ENCODE results near the gene GTSF1L. TPM values are rescaled to one million over a fixed set of nuclear protein-coding genes. Genes with fewer than 3 reads are reported as not detected.
A peak's percentile ranks its signal among the peaks of the same experiment; 100 is the strongest.

The GTSF1L gene
- total and polyA plus RNA-seq, 9 of the 15 experiments (the other 6 are each of a cell fraction or from before 2014, with no cell fraction given), result not detected

DNA sequence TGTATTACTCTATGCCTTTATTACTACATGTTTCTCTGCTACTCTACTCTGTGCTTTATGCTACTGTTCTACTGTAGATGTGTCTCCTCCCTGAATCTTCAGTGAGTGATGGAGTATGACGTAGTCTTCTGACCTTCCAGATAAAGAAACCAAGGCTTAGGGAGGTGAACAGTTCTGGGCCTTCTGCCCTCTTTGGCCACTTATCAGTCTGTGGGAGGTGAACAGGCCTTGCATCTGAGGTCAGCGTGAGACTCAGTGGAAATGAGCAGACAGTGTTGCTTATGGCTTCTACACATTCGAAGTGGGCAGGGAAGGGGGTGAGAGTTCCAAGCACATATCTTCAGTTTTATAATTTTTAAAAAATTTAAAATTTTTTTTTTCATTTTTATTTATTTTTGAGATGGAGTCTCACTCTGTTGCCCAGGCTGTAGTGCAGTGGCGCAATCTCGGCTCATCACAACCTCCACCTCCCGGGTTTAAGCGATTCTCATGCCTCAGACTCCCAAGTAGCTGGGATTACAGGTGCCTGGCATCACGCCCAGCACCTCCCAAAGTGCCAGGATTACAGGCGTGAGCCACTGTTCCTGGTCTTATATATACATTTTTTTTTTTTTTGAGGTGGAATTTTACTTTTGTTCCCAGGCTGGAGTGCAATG lies 35.7 kb downstream of the GTSF1L start (continued):
- TF ChIP-seq HOMEZ (CRISPR knock-in tag; IDR thresholded peaks at IDR 0.05) (no peak), NFXL1 (CRISPR knock-in tag; IDR thresholded peaks at IDR 0.05) (no peak), NR3C1 (CRISPR knock-in tag; IDR thresholded peaks at IDR 0.05) (no peak), POLR2AphosphoS5 (IDR thresholded peaks at IDR 0.05; ENCODE audit: control insufficient read depth, insufficient read depth, low read depth, low read length) (peak; percentile 96), RCOR1 (IDR thresholded peaks at IDR 0.05; ENCODE audit: borderline replicate concordance in 1 of 2, low read depth in 2 of 2, low read length in 2 of 2) (peak; percentile 97 to 99), RFX5 (IDR thresholded peaks at IDR 0.05; ENCODE audit: low read depth, low read length) (no peak), EWSR1 (IDR thresholded peaks at IDR 0.05; ENCODE audit: borderline replicate concordance, low read depth, partially characterized antibody) (no peak), NR2C2 (CRISPR knock-in tag; IDR thresholded peaks at IDR 0.05) (0 out of 2 replicates have a peak, but pooled peaks have one; percentile 16), NR2C2 (tag; IDR thresholded peaks at IDR 0.05) (peak; percentile 89), SMAD1 (IDR thresholded peaks at IDR 0.05; ENCODE audit: low read depth, low read length, partially characterized antibody) (no peak), ZNF79 (CRISPR knock-in tag; IDR thresholded peaks at IDR 0.05; ENCODE audit: low read depth) (no peak), ETV5 (CRISPR knock-in tag; IDR thresholded peaks at IDR 0.05; ENCODE audit: low read depth) (no peak), SPI1 (IDR thresholded peaks at IDR 0.05; ENCODE audit: borderline replicate concordance, low read depth, low read length) (no peak), TCF7L2 (IDR thresholded peaks at IDR 0.05; ENCODE audit: low read depth, low read length) (no peak), HEY1 (CRISPR knock-in tag; IDR thresholded peaks at IDR 0.05; ENCODE audit: borderline replicate concordance) (no peak), ZNF589 (CRISPR knock-in tag; IDR thresholded peaks at IDR 0.05; ENCODE audit: low read depth) (peak; percentile 74; the same call in 1 of the 2 replicates), ZFX (CRISPR knock-in tag; IDR thresholded peaks at IDR 0.05) (peak; percentile 58)
- TF ChIP-seq, protein P1, sequence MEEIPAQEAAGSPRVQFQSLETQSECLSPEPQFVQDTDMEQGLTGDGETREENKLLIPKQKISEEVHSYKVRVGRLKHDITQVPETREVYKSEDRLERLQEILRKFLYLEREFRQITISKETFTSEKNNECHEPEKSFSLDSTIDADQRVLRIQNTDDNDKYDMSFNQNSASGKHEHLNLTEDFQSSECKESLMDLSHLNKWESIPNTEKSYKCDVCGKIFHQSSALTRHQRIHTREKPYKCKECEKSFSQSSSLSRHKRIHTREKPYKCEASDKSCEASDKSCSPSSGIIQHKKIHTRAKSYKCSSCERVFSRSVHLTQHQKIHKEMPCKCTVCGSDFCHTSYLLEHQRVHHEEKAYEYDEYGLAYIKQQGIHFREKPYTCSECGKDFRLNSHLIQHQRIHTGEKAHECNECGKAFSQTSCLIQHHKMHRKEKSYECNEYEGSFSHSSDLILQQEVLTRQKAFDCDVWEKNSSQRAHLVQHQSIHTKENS (CRISPR knock-in tag; IDR thresholded peaks at IDR 0.05), result no peak
- TF ChIP-seq, protein P2, sequence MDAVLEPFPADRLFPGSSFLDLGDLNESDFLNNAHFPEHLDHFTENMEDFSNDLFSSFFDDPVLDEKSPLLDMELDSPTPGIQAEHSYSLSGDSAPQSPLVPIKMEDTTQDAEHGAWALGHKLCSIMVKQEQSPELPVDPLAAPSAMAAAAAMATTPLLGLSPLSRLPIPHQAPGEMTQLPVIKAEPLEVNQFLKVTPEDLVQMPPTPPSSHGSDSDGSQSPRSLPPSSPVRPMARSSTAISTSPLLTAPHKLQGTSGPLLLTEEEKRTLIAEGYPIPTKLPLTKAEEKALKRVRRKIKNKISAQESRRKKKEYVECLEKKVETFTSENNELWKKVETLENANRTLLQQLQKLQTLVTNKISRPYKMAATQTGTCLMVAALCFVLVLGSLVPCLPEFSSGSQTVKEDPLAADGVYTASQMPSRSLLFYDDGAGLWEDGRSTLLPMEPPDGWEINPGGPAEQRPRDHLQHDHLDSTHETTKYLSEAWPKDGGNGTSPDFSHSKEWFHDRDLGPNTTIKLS (IDR thresholded peaks at IDR 0.05; ENCODE audit: borderline replicate concordance, low read depth), result no peak
- TF ChIP-seq, protein P3, sequence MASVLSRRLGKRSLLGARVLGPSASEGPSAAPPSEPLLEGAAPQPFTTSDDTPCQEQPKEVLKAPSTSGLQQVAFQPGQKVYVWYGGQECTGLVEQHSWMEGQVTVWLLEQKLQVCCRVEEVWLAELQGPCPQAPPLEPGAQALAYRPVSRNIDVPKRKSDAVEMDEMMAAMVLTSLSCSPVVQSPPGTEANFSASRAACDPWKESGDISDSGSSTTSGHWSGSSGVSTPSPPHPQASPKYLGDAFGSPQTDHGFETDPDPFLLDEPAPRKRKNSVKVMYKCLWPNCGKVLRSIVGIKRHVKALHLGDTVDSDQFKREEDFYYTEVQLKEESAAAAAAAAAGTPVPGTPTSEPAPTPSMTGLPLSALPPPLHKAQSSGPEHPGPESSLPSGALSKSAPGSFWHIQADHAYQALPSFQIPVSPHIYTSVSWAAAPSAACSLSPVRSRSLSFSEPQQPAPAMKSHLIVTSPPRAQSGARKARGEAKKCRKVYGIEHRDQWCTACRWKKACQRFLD (CRISPR knock-in tag; IDR thresholded peaks at IDR 0.05), result peak; percentile 87
- TF ChIP-seq, protein P4, sequence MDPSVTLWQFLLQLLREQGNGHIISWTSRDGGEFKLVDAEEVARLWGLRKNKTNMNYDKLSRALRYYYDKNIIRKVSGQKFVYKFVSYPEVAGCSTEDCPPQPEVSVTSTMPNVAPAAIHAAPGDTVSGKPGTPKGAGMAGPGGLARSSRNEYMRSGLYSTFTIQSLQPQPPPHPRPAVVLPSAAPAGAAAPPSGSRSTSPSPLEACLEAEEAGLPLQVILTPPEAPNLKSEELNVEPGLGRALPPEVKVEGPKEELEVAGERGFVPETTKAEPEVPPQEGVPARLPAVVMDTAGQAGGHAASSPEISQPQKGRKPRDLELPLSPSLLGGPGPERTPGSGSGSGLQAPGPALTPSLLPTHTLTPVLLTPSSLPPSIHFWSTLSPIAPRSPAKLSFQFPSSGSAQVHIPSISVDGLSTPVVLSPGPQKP (CRISPR knock-in tag; IDR thresholded peaks at IDR 0.05), result no peak
